Mucosa of rectum (tissue), 2 donors: ENCODE results near the gene PALD1.
"Not testable (repeated sequence)": the region's sequence is repeated elsewhere in the genome, so short reads cannot be mapped to it uniquely, and the experiment has no call there.

ENCODE experiments used
- H3K27ac ChIP-seq, 2 donors: one replicate each; pipeline ENCODE4 v1.7.0; 2013; ENCODE audit warnings: inconsistent platforms in 2 of 2, low read depth in 2 of 2, low read length in 2 of 2
- H3K27me3 ChIP-seq, 2 donors: one replicate each; pipeline ENCODE4 v1.7.0; 2013; ENCODE audit warnings: low read length in 2 of 2; ENCODE audit not compliant: control insufficient read depth in 2 of 2, insufficient read depth in 2 of 2
- H3K36me3 ChIP-seq, 2 donors: one replicate each; pipeline ENCODE4 v1.7.0; 2013; ENCODE audit warnings: low read length in 2 of 2; ENCODE audit not compliant: control insufficient read depth in 2 of 2, insufficient read depth in 2 of 2
- H3K4me1 ChIP-seq, 2 donors: one replicate each; pipeline ENCODE4 v1.7.0; 2013; ENCODE audit warnings: low read length in 2 of 2, mild to moderate bottlenecking in 1 of 2; ENCODE audit not compliant: control insufficient read depth in 2 of 2, insufficient read depth in 2 of 2
- H3K4me3 ChIP-seq, 2 donors: one replicate each; pipeline ENCODE4 v1.7.0; 2013; ENCODE audit warnings: low read length in 2 of 2
- H3K9ac ChIP-seq, 2 donors: one replicate each; pipeline ENCODE4 v1.7.0; 2013; ENCODE audit warnings: low read length in 2 of 2, low read depth in 1 of 2, mild to moderate bottlenecking in 1 of 2
- H3K9me3 ChIP-seq, 2 donors: one replicate each; pipeline ENCODE4 v1.7.0; 2013; ENCODE audit warnings: low read length in 2 of 2; ENCODE audit not compliant: control insufficient read depth in 2 of 2
- donor health status: healthy.
- donor health status: Normal muscosa, but diverticular disease.

Gene PALD1

GRCh38 chr10:70602665-70603448 is 124.3 kb downstream of the PALD1 start, which contains the start of gene PRF1:
Gene PRF1, minus strand, starts transcription at chr10:70602741. Its CDS starts 1,839 bp downstream, at chr10:70600902.
- Histone ChIP-seq H3K4me1 (no peaks in the 10 kb centered on the region), H3K9me3 (no peaks in the 10 kb centered on the region), H3K27ac (no peak within 1 kb of the TSS), H3K27me3 (no peaks in the 10 kb centered on the region), H3K36me3 (no peaks in the 10 kb centered on the region), H3K9ac (no peak within 1 kb of the TSS), H3K4me3 (peak within 1 kb of the TSS; percentile 7 to 52)

- H3K27me3 ChIP-seq = no peaks in the 10 kb centered on the region
- no peak overlapping the region for H3K9ac ChIP-seq
- no peak overlapping the region for H3K27ac ChIP-seq
- H3K4me3 ChIP-seq = peak overlapping the region in 1 of 2 donors; percentile 7
- no peaks in the 10 kb centered on the region for H3K9me3 ChIP-seq
- H3K4me1 ChIP-seq = no peaks in the 10 kb centered on the region
- H3K36me3 ChIP-seq = no peaks in the 10 kb centered on the region
These were observed 124.9 kb downstream of the PALD1 start for GRCh38 chr10:70603449-70603801.

GRCh38 chr10:70604106-70604505 is 125.5 kb downstream of the PALD1 start:
- Histone ChIP-seq H3K9me3 (no peaks in the 10 kb centered on the region), H3K4me1 (no peaks in the 10 kb centered on the region), H3K27me3 (no peaks in the 10 kb centered on the region), H3K36me3 (no peaks in the 10 kb centered on the region), H3K9ac (no peak overlapping the region), H3K27ac (no peak overlapping the region), H3K4me3 (no peak overlapping the region)

GRCh38 chr10:70605161-70605560 is 126.6 kb downstream of the PALD1 start:
- no peaks in the 10 kb centered on the region for H3K36me3 ChIP-seq
- no peaks in the 10 kb centered on the region for H3K9me3 ChIP-seq

GRCh38 chr10:70607936-70608335 is 129.4 kb downstream of the PALD1 start:
- H3K27me3 ChIP-seq = no peaks in the 10 kb centered on the region

More at GRCh38 chr10:70605161-70605560, 126.6 kb downstream of the PALD1 start:
- Histone ChIP-seq H3K4me3 (no peak overlapping the region), H3K27me3 (no peaks in the 10 kb centered on the region), H3K9ac (no peak overlapping the region), H3K4me1 (no peaks in the 10 kb centered on the region), H3K27ac (no peak overlapping the region)

GRCh38 chr10:70613941-70614340 is 135.4 kb downstream of the PALD1 start:
- Histone ChIP-seq H3K36me3 (no peaks in the 10 kb centered on the region), H3K4me1 (no peaks in the 10 kb centered on the region), H3K27me3 (no peaks in the 10 kb centered on the region), H3K9ac (no peak overlapping the region), H3K4me3 (no peak overlapping the region), H3K27ac (no peak overlapping the region), H3K9me3 (no peaks in the 10 kb centered on the region)

More at GRCh38 chr10:70607936-70608335, 129.4 kb downstream of the PALD1 start:
- Histone ChIP-seq H3K36me3 (no peaks in the 10 kb centered on the region), H3K9me3 (no peaks in the 10 kb centered on the region), H3K9ac (no peak overlapping the region), H3K4me3 (no peak overlapping the region), H3K4me1 (no peaks in the 10 kb centered on the region), H3K27ac (no peak overlapping the region)

GRCh38 chr10:70614364-70614763 is 135.8 kb downstream of the PALD1 start:
- not testable (repeated sequence) for H3K4me1 ChIP-seq, H3K4me3 ChIP-seq, H3K27ac ChIP-seq, H3K27me3 ChIP-seq, H3K9me3 ChIP-seq, H3K36me3 ChIP-seq, H3K9ac ChIP-seq

GRCh38 chr10:70615211-70615610 is 136.6 kb downstream of the PALD1 start:
- no peak overlapping the region for H3K9ac ChIP-seq
- H3K27ac ChIP-seq = no peak overlapping the region
- no peaks in the 10 kb centered on the region for H3K4me1 ChIP-seq
- no peaks in the 10 kb centered on the region for H3K27me3 ChIP-seq
- H3K36me3 ChIP-seq = no peaks in the 10 kb centered on the region
- H3K4me3 ChIP-seq = no peak overlapping the region
- H3K9me3 ChIP-seq = peaks cover 0 to 4% of the 10 kb centered on the region in 2 donors

- Histone ChIP-seq H3K36me3 (no peaks in the 10 kb centered on the region), H3K27ac (no peak overlapping the region), H3K4me3 (no peak overlapping the region), H3K4me1 (no peaks in the 10 kb centered on the region), H3K27me3 (no peaks in the 10 kb centered on the region), H3K9me3 (peaks cover 0 to 5% of the 10 kb centered on the region in 2 donors), H3K9ac (no peak overlapping the region)
These were observed 137.4 kb downstream of the PALD1 start for GRCh38 chr10:70615784-70616522.

GRCh38 chr10:70616761-70617160 is 138.2 kb downstream of the PALD1 start:
- no peak overlapping the region for H3K9ac ChIP-seq
- peaks cover 0 to 5% of the 10 kb centered on the region in 2 donors for H3K9me3 ChIP-seq
- H3K4me3 ChIP-seq = no peak overlapping the region
- H3K27me3 ChIP-seq = no peaks in the 10 kb centered on the region
- H3K4me1 ChIP-seq = no peaks in the 10 kb centered on the region
- H3K36me3 ChIP-seq = no peaks in the 10 kb centered on the region
- H3K27ac ChIP-seq = no peak overlapping the region
